ENCODE measurements around the gene VAMP2. TPM values are rescaled to one million over a fixed set of nuclear protein-coding genes. Genes with fewer than 3 reads are reported as not detected.

The VAMP2 gene
- total and polyA plus RNA-seq, 7 experiments from 2014 or later = 75.0 to 256 (median 209) TPM

DNA sequence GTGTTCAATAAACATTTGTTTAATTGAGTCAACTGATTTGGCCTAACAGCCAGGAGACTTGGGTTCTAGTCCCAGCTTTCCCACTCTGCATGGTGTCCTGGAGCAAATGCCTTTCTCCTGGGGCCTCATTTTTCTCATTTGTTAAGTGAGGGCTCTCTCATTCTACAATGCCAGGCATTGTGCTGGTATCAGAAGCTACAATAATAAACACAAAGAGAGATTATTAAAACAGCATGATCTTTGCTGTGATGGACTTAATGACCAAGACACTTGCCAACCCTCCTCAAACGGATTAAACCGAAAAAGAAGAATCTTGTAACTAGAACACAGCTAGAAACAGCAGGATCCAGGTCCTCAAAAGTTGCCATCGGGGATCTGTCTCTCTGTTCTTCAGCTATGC is 4.8 kb upstream of the VAMP2 start:
- Mint-ChIP-seq H3K4me3 (no peak overlapping the region), H3K27me3 (no peaks in the 10 kb centered on the region), H3K36me3 (peaks cover 0 to 4% (median 0%) of the 10 kb centered on the region in 5 donors), H3K9me3 (peaks cover 0 to 3% (median 0%) of the 10 kb centered on the region in 11 donors), H3K27ac (no peak overlapping the region), H3K4me1 (peaks cover 23 to 44% (median 32%) of the 10 kb centered on the region in 7 donors)
- H3K36me3 ChIP-seq (ENCODE audit: control insufficient read depth in 2 of 3, insufficient read depth in 3 of 3, low read length in 3 of 3) = peaks cover 0 to under 1% (median 0%) of the 10 kb centered on the region in 3 experiments
- ChIA-PET CTCF (interaction anchor here (0.6 to 2.1 kb wide), 4 partner anchors 8 to 29 kb away, joined by 3 to 6 read pairs (median 4); no protein-coding TSS in a partner anchor), POLR2A (interaction anchor here (1.0 to 3.3 kb wide), 11 partner anchors 9 to 121 kb away, joined by 3 to 21 read pairs (median 5); partner anchors contain the start of genes RANGRF and TMEM107)
- ATAC-seq (no peak), DNase-seq (no peak)
- H3K27ac ChIP-seq (ENCODE audit: low read depth, low read length) = no peak overlapping the region
- peaks cover 22 to 26% of the 10 kb centered on the region in 2 donors for H3K4me1 ChIP-seq (ENCODE audit: control insufficient read depth in 2 of 2, insufficient read depth in 2 of 2, low read length in 2 of 2)
- intact Hi-C loops (cut with micrococcal nuclease) = no loop called here
- no peaks in the 10 kb centered on the region for H3K9me3 ChIP-seq (ENCODE audit: control insufficient read depth in 2 of 3, low read length in 3 of 3)
- H3K27me3 ChIP-seq (ENCODE audit: control insufficient read depth in 2 of 2, insufficient read depth in 2 of 2, low read length in 2 of 2) = peaks cover 0 to 3% of the 10 kb centered on the region in 2 donors
- no peak overlapping the region for H3K4me3 ChIP-seq (ENCODE audit: low read length)

DNA sequence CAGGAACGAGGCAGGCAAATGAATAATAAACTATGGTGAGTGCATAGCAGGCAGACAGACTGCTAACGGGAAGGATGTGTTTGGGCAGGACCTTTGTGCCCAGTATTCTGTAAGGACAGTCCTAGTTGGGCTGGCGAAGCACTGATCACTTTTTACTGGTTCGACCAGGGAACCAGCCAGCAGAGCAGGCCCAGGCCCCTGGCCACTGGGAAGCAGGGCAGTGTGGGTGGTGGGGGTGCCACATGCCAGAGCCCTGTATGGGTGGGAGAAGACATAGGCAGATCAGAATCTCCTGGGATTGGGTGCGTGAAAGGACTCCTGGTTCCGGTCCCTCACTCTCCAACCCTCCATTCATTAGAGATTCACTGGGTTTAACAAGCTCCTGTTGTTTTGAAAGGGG is 4.0 kb upstream of the VAMP2 start:
- Histone ChIP-seq H3K4me3 (ENCODE audit: low read length) (no peak overlapping the region), H3K4me1 (ENCODE audit: control insufficient read depth in 2 of 2, insufficient read depth in 2 of 2, low read length in 2 of 2) (peaks cover 23 to 25% of the 10 kb centered on the region in 2 donors), H3K27me3 (ENCODE audit: control insufficient read depth in 2 of 2, insufficient read depth in 2 of 2, low read length in 2 of 2) (peaks cover 0 to 3% of the 10 kb centered on the region in 2 donors), H3K27ac (ENCODE audit: low read depth, low read length) (no peak overlapping the region), H3K36me3 (ENCODE audit: control insufficient read depth in 2 of 3, insufficient read depth in 3 of 3, low read length in 3 of 3) (peaks cover 0 to 6% (median 0%) of the 10 kb centered on the region in 3 experiments), H3K9me3 (ENCODE audit: control insufficient read depth in 2 of 3, low read length in 3 of 3) (no peaks in the 10 kb centered on the region)
- CTCF ChIA-PET = interaction anchor here (0.7 to 2.1 kb wide), 4 partner anchors 7 to 64 kb away, joined by 3 to 6 read pairs (median 4); no protein-coding TSS in a partner anchor
- H3K27ac Mint-ChIP-seq = peak overlapping the region in 4 of 9 donors; percentile 9 to 68 (median 28)
- POLR2A ChIA-PET = interaction anchor here (1.1 to 3.3 kb wide), 9 partner anchors 10 to 55 kb away, joined by 3 to 21 read pairs (median 11); partner anchors contain the start of gene TMEM107
- H3K9me3 Mint-ChIP-seq = peaks cover 0 to 2% (median 0%) of the 10 kb centered on the region in 11 donors
- H3K36me3 Mint-ChIP-seq = peaks cover 0 to 5% (median 3%) of the 10 kb centered on the region in 5 donors
- no peaks in the 10 kb centered on the region for H3K27me3 Mint-ChIP-seq
- peaks cover 23 to 40% (median 31%) of the 10 kb centered on the region in 7 donors for H3K4me1 Mint-ChIP-seq
- no peak overlapping the region for H3K4me3 Mint-ChIP-seq
- ATAC-seq (no peak), DNase-seq (no peak)
- intact Hi-C loops (cut with micrococcal nuclease) = no loop called here

DNA sequence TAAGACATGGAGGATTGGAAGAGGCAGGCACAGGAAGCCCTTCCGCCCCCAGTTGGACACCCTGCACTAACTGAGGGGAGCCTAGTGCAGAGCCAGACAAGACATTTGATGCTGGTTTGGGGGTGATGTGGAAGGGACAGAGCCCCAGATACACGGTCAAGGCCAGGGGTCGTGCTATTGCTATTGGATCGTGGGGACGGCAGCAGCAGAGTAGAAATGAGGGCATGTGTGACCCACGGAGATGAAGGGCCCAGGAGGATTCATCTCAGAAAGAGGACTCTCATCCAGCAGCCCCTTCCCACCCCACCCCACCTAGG is 2.0 kb upstream of the VAMP2 start:
- peaks cover 35 to 41% of the 10 kb centered on the region in 2 donors for H3K4me1 ChIP-seq (ENCODE audit: control insufficient read depth in 2 of 2, insufficient read depth in 2 of 2, low read length in 2 of 2)
- H3K27me3 ChIP-seq (ENCODE audit: control insufficient read depth in 2 of 2, insufficient read depth in 2 of 2, low read length in 2 of 2) = peaks cover 0 to 3% of the 10 kb centered on the region in 2 donors
- peak overlapping the region; percentile 72 for H3K4me3 ChIP-seq (ENCODE audit: low read length)
- ATAC-seq (no peak), DNase-seq (peak in 1 of 9 donors; percentile 46)
- H3K4me1 Mint-ChIP-seq = peaks cover 42 to 57% (median 49%) of the 10 kb centered on the region in 7 donors
- POLR2A ChIA-PET = interaction anchor here (1.0 to 14.5 kb wide), 10 partner anchors 10 to 329 kb away, joined by 5 to 820 read pairs (median 12); partner anchors contain the start of genes ALOXE3, BORCS6, CTC1 and PFAS
- no peaks in the 10 kb centered on the region for H3K9me3 ChIP-seq (ENCODE audit: control insufficient read depth in 2 of 3, low read length in 3 of 3)
- CTCF ChIA-PET = interaction anchor here (1.2 to 1.5 kb wide), 2 partner anchors 8 to 59 kb away, joined by 3 to 6 read pairs; no protein-coding TSS in a partner anchor
- H3K27ac Mint-ChIP-seq = peak overlapping the region in 8 of 9 donors; percentile 94 to 99 (median 98)
- peaks cover 0 to 3% (median 0%) of the 10 kb centered on the region in 11 donors for H3K9me3 Mint-ChIP-seq
- H3K27me3 Mint-ChIP-seq = no peaks in the 10 kb centered on the region
- H3K27ac ChIP-seq (ENCODE audit: low read depth, low read length) = peak overlapping the region; percentile 100
- H3K36me3 ChIP-seq (ENCODE audit: control insufficient read depth in 2 of 3, insufficient read depth in 3 of 3, low read length in 3 of 3) = peaks cover 4 to 19% (median 9%) of the 10 kb centered on the region in 3 experiments
- H3K36me3 Mint-ChIP-seq = peaks cover 0 to 22% (median 17%) of the 10 kb centered on the region in 5 donors
- intact Hi-C loops (cut with micrococcal nuclease) = loop anchor here (1.0 kb wide), 3 partner anchors 9 to 58 kb away; no protein-coding TSS in a partner anchor
- peak overlapping the region; percentile 78 to 94 (median 85) for H3K4me3 Mint-ChIP-seq

DNA sequence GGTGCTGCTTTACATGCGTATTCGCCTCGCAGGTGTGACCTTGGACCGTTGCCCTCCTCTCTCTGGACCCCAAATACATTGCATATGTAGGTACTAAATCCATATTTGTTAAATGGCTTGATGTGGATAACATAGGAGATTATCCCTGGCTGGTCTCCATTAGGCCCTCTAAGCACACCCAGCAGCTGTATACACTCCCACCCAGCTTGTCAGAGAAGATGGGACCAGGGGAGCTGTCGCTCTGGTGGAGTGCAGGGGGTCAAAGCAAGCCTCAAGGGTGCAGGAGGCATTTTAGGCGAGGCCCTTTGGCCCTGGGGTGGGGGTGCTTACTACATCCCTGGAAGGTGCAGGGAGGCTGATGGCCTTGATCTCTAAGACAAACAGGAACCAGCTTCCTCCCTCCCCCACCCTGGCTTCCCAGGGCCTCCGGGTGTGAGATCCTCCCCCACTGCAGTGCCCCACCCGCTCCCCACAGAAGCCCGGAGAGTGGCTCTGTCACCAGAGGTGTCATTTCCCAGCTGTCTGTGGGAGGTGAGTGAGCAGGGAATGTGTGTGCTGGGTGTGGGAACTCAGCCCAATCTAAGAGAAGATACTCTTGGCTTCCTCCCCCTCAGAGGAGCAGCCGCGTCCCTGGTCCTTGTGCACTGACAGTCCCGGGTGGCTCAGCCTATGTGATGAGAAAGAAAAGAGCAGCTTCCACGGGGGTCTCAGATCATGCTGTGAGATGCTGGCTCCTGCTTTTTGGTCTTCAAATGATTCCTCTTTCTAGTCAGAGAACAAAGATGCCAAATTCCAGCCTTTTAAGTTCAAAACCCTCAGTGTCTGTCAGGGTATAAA is 1.4 kb upstream of the VAMP2 start:
- no peaks in the 10 kb centered on the region for H3K27me3 Mint-ChIP-seq
- DNase-seq (peak; percentile 38 to 80 (median 71)), ATAC-seq (peak; percentile 68)
- POLR2A ChIA-PET = interaction anchor here (0.7 to 14.5 kb wide), 17 partner anchors 9 to 926 kb away, joined by 3 to 820 read pairs (median 8); partner anchors contain the start of genes ALOXE3, BORCS6, CTC1 and GABARAP
- Histone ChIP-seq H3K4me3 (ENCODE audit: low read length) (peak overlapping the region; percentile 72), H3K27me3 (ENCODE audit: control insufficient read depth in 2 of 2, insufficient read depth in 2 of 2, low read length in 2 of 2) (peaks cover 0 to 3% of the 10 kb centered on the region in 2 donors), H3K9me3 (ENCODE audit: control insufficient read depth in 2 of 3, low read length in 3 of 3) (no peaks in the 10 kb centered on the region), H3K4me1 (ENCODE audit: control insufficient read depth in 2 of 2, insufficient read depth in 2 of 2, low read length in 2 of 2) (peaks cover 35 to 46% of the 10 kb centered on the region in 2 donors), H3K36me3 (ENCODE audit: control insufficient read depth in 2 of 3, insufficient read depth in 3 of 3, low read length in 3 of 3) (peaks cover 8 to 25% (median 13%) of the 10 kb centered on the region in 3 experiments), H3K27ac (ENCODE audit: low read depth, low read length) (peak overlapping the region; percentile 100)
- H3K9me3 Mint-ChIP-seq = peaks cover 0 to 3% (median 0%) of the 10 kb centered on the region in 11 donors
- peaks cover 45 to 63% (median 55%) of the 10 kb centered on the region in 7 donors for H3K4me1 Mint-ChIP-seq
- H3K27ac Mint-ChIP-seq = peak overlapping the region in 8 of 9 donors; percentile 94 to 99 (median 98)
- CTCF ChIA-PET = interaction anchor here (1.0 to 1.5 kb wide), 5 partner anchors 9 to 59 kb away, joined by 3 to 6 read pairs (median 3); no protein-coding TSS in a partner anchor
- H3K36me3 Mint-ChIP-seq = peaks cover 0 to 23% (median 17%) of the 10 kb centered on the region in 5 donors
- intact Hi-C loops (cut with micrococcal nuclease) = loop anchor here (1.0 kb wide), 3 partner anchors 9 to 58 kb away; no protein-coding TSS in a partner anchor
- peak overlapping the region; percentile 78 to 94 (median 85) for H3K4me3 Mint-ChIP-seq

DNA sequence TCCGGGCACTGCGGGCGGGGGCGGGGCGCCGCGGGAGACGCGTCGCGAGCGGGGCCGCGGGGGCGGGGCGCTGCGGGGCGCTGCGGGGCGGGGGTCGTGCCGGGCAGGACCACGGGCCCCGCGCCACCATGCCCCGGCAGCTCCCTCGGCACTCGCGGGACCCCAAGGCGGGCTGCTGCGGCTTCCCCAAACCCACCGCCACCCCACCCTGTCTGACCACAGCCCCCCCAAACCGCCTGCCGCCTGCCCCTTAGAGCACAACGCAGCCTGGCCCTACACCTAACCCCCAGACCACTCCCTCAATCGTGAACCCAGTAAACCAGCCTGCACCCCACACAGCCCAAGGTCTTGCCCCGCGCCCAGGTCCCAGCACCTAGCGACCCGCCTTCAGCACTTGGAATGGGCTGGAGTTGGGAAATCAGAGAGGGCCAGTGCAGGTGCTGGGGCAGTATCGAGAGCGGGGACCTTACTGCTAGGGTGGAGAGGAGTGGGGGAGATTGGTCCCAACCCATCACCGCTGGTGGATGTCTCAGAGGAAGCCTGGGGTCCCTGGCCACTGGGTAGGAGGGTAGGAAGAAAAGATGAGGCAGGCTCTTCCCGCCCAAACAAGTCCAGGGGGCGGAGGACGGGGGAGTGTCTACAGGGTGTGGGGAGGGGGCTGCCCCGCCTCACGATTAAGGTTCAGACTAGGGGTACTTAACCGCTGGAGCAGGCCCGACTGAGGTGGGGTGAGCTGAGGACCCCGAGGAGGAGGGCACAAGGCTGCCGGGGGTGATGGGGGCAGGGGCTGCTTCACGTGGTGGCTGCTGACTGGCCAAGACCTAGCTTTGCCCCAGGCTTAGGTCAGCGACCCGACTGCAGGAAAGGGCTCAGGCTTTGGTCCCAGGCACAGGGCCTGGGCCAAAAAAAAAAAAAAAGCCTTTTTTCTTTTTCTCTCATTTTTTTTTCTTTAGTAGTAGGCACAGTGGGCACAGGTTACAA is 539 bp upstream of the VAMP2 start:
- intact Hi-C loops (cut with micrococcal nuclease) = no loop called here
- peak overlapping the region; percentile 78 to 94 (median 85) for H3K4me3 Mint-ChIP-seq
- Histone ChIP-seq H3K27ac (ENCODE audit: low read depth, low read length) (peak overlapping the region; percentile 100), H3K27me3 (ENCODE audit: control insufficient read depth in 2 of 2, insufficient read depth in 2 of 2, low read length in 2 of 2) (peaks cover 0 to 3% of the 10 kb centered on the region in 2 donors), H3K4me1 (ENCODE audit: control insufficient read depth in 2 of 2, insufficient read depth in 2 of 2, low read length in 2 of 2) (peaks cover 41 to 54% of the 10 kb centered on the region in 2 donors), H3K4me3 (ENCODE audit: low read length) (peak overlapping the region; percentile 72), H3K9me3 (ENCODE audit: control insufficient read depth in 2 of 3, low read length in 3 of 3) (no peaks in the 10 kb centered on the region), H3K36me3 (ENCODE audit: control insufficient read depth in 2 of 3, insufficient read depth in 3 of 3, low read length in 3 of 3) (peaks cover 8 to 26% (median 13%) of the 10 kb centered on the region in 3 experiments)
- DNase-seq (peak in 5 of 9 donors; percentile 14 to 46 (median 22)), ATAC-seq (peak; percentile 11)
- peaks cover 0 to 3% (median 0%) of the 10 kb centered on the region in 11 donors for H3K9me3 Mint-ChIP-seq
- H3K36me3 Mint-ChIP-seq = peaks cover 0 to 28% (median 17%) of the 10 kb centered on the region in 5 donors
- H3K4me1 Mint-ChIP-seq = peaks cover 47 to 66% (median 59%) of the 10 kb centered on the region in 7 donors
- ChIA-PET POLR2A (interaction anchor here (0.6 to 14.5 kb wide), 21 partner anchors 8 to 925 kb away, joined by 3 to 820 read pairs (median 7); partner anchors contain the start of genes ALOXE3, BORCS6, CTC1 and GABARAP), CTCF (interaction anchor here (1.0 to 1.5 kb wide), 5 partner anchors 10 to 60 kb away, joined by 3 to 6 read pairs (median 3); no protein-coding TSS in a partner anchor)
- peak overlapping the region in 8 of 9 donors; percentile 94 to 99 (median 98) for H3K27ac Mint-ChIP-seq
- H3K27me3 Mint-ChIP-seq = no peaks in the 10 kb centered on the region
